PC-9 (cell line): ENCODE data around the gene PAM16.

Experiments
- EZH2 ChIP-seq: fragments of 200-600 bp; sonication (generic); IDR thresholded peaks from 2 replicates; pipeline ENCODE4 v1.8.0; 2017; ENCODE audit warnings: antibody characterized with exemption, low read depth
- TF ChIP-seq, protein P1 (sequence below): fragments of 200-600 bp; sonication (generic); conservative IDR thresholded peaks from 2 replicates; pipeline ENCODE4 v1.6.1; 2017; ENCODE audit warnings: mixed run types, antibody characterized with exemption, mild to moderate bottlenecking, moderate library complexity

DNA sequence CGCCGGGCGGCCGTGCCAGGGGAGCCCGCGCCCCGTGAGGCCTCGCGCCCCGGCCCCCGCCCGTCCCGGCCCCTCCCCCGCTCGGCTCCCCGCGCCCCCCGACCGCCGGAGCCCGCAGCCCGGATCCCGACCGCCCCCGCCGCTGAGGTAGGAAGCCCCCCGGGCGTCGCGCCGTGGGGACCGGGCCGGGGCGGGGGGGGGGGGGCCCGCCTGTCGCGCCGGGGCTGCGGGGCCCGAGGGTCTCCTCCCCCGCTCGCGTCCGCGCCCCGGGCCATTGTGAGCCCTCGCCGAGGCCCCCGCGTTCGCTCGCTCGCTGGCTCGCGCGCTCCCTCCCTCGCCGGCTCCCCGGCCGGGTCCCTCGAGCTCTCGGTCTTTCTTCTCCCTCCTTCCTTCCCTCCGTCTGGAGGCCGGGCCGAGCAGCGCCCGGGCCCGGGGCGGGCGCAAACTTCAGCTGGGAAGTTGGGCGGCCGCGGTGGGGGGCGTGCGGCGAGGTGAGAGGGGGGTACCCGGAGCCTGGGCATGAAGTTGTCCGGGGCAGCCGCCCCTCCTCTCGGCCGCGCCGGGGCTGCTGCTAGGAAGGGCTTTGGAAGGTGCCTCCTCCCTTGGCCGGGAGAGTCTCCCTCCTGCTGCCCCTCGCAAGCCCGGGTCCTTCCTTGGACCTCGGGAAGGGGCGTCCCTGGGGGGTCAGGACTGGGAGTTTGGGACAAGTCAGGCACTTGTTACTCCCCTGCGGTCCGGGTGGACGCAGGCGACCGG, 34.8 kb downstream of the PAM16 start:
- TF ChIP-seq, protein P1, sequence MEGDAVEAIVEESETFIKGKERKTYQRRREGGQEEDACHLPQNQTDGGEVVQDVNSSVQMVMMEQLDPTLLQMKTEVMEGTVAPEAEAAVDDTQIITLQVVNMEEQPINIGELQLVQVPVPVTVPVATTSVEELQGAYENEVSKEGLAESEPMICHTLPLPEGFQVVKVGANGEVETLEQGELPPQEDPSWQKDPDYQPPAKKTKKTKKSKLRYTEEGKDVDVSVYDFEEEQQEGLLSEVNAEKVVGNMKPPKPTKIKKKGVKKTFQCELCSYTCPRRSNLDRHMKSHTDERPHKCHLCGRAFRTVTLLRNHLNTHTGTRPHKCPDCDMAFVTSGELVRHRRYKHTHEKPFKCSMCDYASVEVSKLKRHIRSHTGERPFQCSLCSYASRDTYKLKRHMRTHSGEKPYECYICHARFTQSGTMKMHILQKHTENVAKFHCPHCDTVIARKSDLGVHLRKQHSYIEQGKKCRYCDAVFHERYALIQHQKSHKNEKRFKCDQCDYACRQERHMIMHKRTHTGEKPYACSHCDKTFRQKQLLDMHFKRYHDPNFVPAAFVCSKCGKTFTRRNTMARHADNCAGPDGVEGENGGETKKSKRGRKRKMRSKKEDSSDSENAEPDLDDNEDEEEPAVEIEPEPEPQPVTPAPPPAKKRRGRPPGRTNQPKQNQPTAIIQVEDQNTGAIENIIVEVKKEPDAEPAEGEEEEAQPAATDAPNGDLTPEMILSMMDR = no peak
- TF ChIP-seq EZH2 = no peak
